Adrenal gland (tissue), 12 donors: Measurements from ENCODE around the gene UNC13C. TPM values are rescaled to one million over a fixed set of nuclear protein-coding genes. Genes with fewer than 3 reads are reported as not detected.

Experiments used
- DNase-seq, 7 donors: peaks; one replicate each; pipeline ENCODE4 v3.0.0-alpha.2; 2019 to 2020
- H3K27ac ChIP-seq, 5 donors: fragments of 200-600 bp; sonication (generic) in 4 of 5; 1 replicate in 3 of 5; 2 replicates in 2 of 5; pipeline versions ENCODE4 v1.5.1 to v1.8.0; 2016 to 2020; ENCODE audit warnings: mild to moderate bottlenecking in 1 of 5
- H3K27me3 ChIP-seq: fragments of 200-600 bp; 2 replicates; pipeline ENCODE4 v1.8.0; 2021
- H3K36me3 ChIP-seq, 2 donors: fragments of 200-600 bp; replicated peaks in 1 of 2; 1 replicate in 1 of 2; 2 replicates in 1 of 2; pipeline versions ENCODE4 v1.5.1 to v1.8.0; 2018 to 2022
- H3K4me1 ChIP-seq, 2 donors: fragments of 200-600 bp; replicated peaks in 1 of 2; 1 replicate in 1 of 2; 2 replicates in 1 of 2; pipeline versions ENCODE4 v1.5.1 to v1.8.0; 2018 to 2021
- H3K4me3 ChIP-seq, 4 donors: fragments of 200-600 bp; sonication (generic) in 3 of 4; one replicate each; pipeline ENCODE4 v1.5.1; 2016 to 2018
- H3K9me3 ChIP-seq, 3 donors: fragments of 200-600 bp; sonication (generic) in 1 of 3; replicated peaks in 1 of 3; 1 replicate in 2 of 3; 2 replicates in 1 of 3; pipeline versions ENCODE4 v1.5.1 to v1.8.0; 2016 to 2021
- POLR2A ChIP-seq, 2 donors: fragments of 450-650 bp; IDR thresholded peaks; one replicate each; pipeline ENCODE4 v1.6.1; 2017; ENCODE audit warnings: antibody characterized with exemption in 2 of 2, mild to moderate bottlenecking in 2 of 2, moderate library complexity in 1 of 2
- WGBS, 4 donors: extraction: QIAGEN DNeasy Blood & Tissue Kit in 2 of 4; methylation state at CpG; one replicate each; pipeline versions ENCODE4 v1.1.5 to v1.1.7; 2013 to 2017; 5-methylcytosine and 5-hydroxymethylcytosine counted together
- intact Hi-C, 2 donors: fragments of 100-400 bp; cut with DNase I; formaldehyde crosslinking; loops; one replicate each; pipeline versions ENCODE4 v1.14.1 to v1.15.0; 2022 to 2023
- polyA plus RNA-seq, 3 donors: library from polyadenylated mRNA; stranded (reverse); fragments of 200-250 nt in 2 of 3; fragments of 350-450 nt in 1 of 3; fragmentation: Illumina TruSeq in 1 of 3; extraction: RNeasy Lipid Tissue Mini Kit (QIAGEN cat#74804) in 1 of 3; gene quantifications; one replicate each; pipeline ENCODE4 v1.2.3, GENCODE V29; 2013 to 2014
- total RNA-seq, 9 donors: library from RNA; depleted of rRNA in 4 of 9; stranded (reverse); fragments of >200 nt in 4 of 9; fragments of 120-200 nt in 1 of 9; fragmentation: NEBNext Ultra II Directional in 1 of 9; extraction: Animal tissue kit (Norgen Biotek cat#: 25700) in 1 of 9; gene quantifications; one replicate each; pipeline versions ENCODE4 v1.1.0 to v1.2.4, GENCODE V29; 2013 to 2023
- TF ChIP-seq, protein P1 (sequence below), 6 experiments: fragments of 450-650 bp in 4 of 6; fragments of 200-600 bp in 2 of 6; sonication (generic) in 1 of 6; IDR thresholded peaks; 1 replicate in 5 of 6; 2 replicates in 1 of 6; pipeline versions ENCODE4 v1.5.1 to v1.8.0; 2016 to 2021; ENCODE audit warnings: antibody characterized with exemption in 6 of 6, mild to moderate bottlenecking in 2 of 6, moderate library complexity in 1 of 6
- donor health status: healthy with polysubstance abuse.
- donor health status: Bipolar disorder and iron deficiency.
- donor health status: DM: yes; HTN: yes; CAD: no.
- donor health status: DM: no; HTN: no; CAD: no.
- donor health status: DM: no; HTN: no; CAD: no.
- donor health status: DM: yes; HTN: yes; CAD: no.

Gene UNC13C
- total and polyA plus RNA-seq, 12 donors: 0.04 to 0.61 (median 0.20) TPM; not detected in 4

DNA sequence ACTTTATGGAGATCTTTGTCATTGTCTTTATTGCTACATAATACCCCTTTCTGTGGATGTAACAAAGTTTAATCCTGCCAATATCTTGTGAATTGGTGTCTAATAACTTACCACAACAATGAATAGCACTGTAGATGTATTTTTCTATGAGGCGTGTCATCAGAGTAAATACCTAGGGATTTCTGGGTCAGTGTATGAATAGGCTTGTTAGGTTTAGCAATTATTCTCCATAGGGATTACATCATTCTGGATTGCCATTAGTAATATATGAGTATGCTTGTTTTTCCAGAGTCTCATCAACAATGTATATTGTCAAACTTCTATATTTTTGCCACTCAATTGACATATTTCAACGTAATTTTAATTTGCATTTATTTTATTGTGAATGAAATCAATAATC is 67.9 kb downstream of the UNC13C start:
- H3K9me3 ChIP-seq: no peaks in the 10 kb centered on the region
- TF ChIP-seq POLR2A (IDR thresholded peaks at IDR 0.05): no peak
- TF ChIP-seq, protein P1, sequence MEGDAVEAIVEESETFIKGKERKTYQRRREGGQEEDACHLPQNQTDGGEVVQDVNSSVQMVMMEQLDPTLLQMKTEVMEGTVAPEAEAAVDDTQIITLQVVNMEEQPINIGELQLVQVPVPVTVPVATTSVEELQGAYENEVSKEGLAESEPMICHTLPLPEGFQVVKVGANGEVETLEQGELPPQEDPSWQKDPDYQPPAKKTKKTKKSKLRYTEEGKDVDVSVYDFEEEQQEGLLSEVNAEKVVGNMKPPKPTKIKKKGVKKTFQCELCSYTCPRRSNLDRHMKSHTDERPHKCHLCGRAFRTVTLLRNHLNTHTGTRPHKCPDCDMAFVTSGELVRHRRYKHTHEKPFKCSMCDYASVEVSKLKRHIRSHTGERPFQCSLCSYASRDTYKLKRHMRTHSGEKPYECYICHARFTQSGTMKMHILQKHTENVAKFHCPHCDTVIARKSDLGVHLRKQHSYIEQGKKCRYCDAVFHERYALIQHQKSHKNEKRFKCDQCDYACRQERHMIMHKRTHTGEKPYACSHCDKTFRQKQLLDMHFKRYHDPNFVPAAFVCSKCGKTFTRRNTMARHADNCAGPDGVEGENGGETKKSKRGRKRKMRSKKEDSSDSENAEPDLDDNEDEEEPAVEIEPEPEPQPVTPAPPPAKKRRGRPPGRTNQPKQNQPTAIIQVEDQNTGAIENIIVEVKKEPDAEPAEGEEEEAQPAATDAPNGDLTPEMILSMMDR (IDR thresholded peaks at IDR 0.05): no peak
- DNase-seq: no peak
- intact Hi-C loops: no loop called here
- no peaks in the 10 kb centered on the region for H3K27me3 ChIP-seq
- no peak overlapping the region for H3K4me3 ChIP-seq
- no peaks in the 10 kb centered on the region for H3K36me3 ChIP-seq
- no peaks in the 10 kb centered on the region for H3K4me1 ChIP-seq
- 71 to 80% (median 76%) methylated on average over 2 of the region's 2 CpGs for WGBS, 4 donors
- H3K27ac ChIP-seq: no peak overlapping the region

- no peak for DNase-seq
Observed at GRCh38 chr15:54064365-54064764, 86.1 kb downstream of the UNC13C start.

GRCh38 chr15:54066403-54066802 is 88.2 kb downstream of the UNC13C start:
- no peak for DNase-seq
- intact Hi-C loops: no loop called here
- Histone ChIP-seq H3K4me3 (no peak overlapping the region), H3K4me1 (no peaks in the 10 kb centered on the region), H3K9me3 (no peaks in the 10 kb centered on the region), H3K27me3 (no peaks in the 10 kb centered on the region), H3K27ac (no peak overlapping the region), H3K36me3 (no peaks in the 10 kb centered on the region)
- 61 to 80% (median 74%) methylated on average over 3 of the region's 3 CpGs for WGBS, 4 donors
- TF ChIP-seq POLR2A (IDR thresholded peaks at IDR 0.05): no peak
- TF ChIP-seq, protein P1 (IDR thresholded peaks at IDR 0.05): no peak

More at GRCh38 chr15:54064365-54064764, 86.1 kb downstream of the UNC13C start:
- no peaks in the 10 kb centered on the region for H3K9me3 ChIP-seq
- H3K27ac ChIP-seq: no peak overlapping the region
- WGBS, 4 donors: 34 to 51% (median 40%) methylated on average over 3 of the region's 3 CpGs
- no peak overlapping the region for H3K4me3 ChIP-seq
- TF ChIP-seq POLR2A (IDR thresholded peaks at IDR 0.05): no peak
- TF ChIP-seq, protein P1 (IDR thresholded peaks at IDR 0.05): no peak
- no peaks in the 10 kb centered on the region for H3K4me1 ChIP-seq
- H3K36me3 ChIP-seq: no peaks in the 10 kb centered on the region
- no peaks in the 10 kb centered on the region for H3K27me3 ChIP-seq
- intact Hi-C loops: no loop called here

DNA sequence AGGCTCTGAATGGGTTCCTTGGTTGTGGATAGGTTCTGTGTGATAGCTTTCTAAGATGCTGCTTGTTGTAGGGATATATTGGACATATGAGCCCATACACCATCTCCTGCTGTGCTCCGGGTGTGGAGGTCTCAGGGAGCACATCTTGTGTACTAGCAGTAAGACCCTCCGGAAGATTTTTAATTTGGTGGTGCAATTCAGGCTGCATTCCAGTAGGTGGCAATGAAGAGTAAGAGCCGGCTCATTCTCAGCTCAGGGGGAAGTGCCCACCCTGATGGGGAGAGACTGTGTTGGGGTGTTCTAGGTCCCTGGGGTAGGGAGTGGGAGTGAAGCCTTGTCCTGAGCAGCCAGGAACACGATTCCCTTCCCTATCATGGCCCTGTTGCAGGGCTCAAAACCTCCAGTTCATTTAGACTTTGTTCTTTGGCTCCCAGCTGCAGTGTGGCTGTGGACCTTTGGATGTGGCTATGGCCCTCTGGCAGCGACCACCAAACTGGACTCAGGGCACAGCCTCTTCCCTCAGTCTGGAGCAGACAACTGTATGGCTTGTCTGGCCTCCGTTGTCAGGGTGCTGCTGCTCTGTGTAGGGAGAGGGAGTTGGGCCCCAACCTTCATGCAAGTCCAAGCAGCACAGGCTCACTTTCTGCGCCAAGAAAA is 104.7 kb downstream of the UNC13C start:
- no peak overlapping the region for H3K27ac ChIP-seq
- 17 to 29% (median 24%) methylated on average over 6 to 7 of the region's 7 CpGs for WGBS, 4 donors
- H3K27me3 ChIP-seq: peaks cover 9% of the 10 kb centered on the region
- intact Hi-C loops: loop anchor here in 1 of 2 donors (10.0 kb wide), 1 partner anchor 1022 kb away; no protein-coding TSS in a partner anchor
- TF ChIP-seq, protein P1 (IDR thresholded peaks at IDR 0.05): peak; percentile 42 to 65 (median 56)
- TF ChIP-seq POLR2A (IDR thresholded peaks at IDR 0.05): no peak
- H3K36me3 ChIP-seq: no peaks in the 10 kb centered on the region
- H3K4me1 ChIP-seq: no peaks in the 10 kb centered on the region
- DNase-seq: peak in 1 of 7 donors; percentile 14
- H3K9me3 ChIP-seq: no peaks in the 10 kb centered on the region
- no peak overlapping the region for H3K4me3 ChIP-seq
